ENCODE results near the gene PEX7. TPM values are rescaled to one million over a fixed set of nuclear protein-coding genes. Genes with fewer than 3 reads are reported as not detected.

Gene PEX7
- total RNA-seq, 1 experiment from 2014 or later: 8.1 TPM

- Histone ChIP-seq H3K36me3 (ENCODE audit: control insufficient read depth in 1 of 2, insufficient read depth in 2 of 2, low read length in 2 of 2) (no peaks in the 10 kb centered on the region), H3K4me3 (replicated peaks in 1 of 2; ENCODE audit: low read depth in 1 of 2, low read length in 2 of 2) (no peak overlapping the region), H3K4me2 (ENCODE audit: low read length) (no peak overlapping the region), H4K20me1 (ENCODE audit: insufficient read depth) (no peaks in the 10 kb centered on the region), H3K27me3 (ENCODE audit: insufficient read depth, low read length) (no peaks in the 10 kb centered on the region), H3K9ac (ENCODE audit: low read length) (no peak overlapping the region), H3K9me2 (ENCODE audit: insufficient read depth) (no peaks in the 10 kb centered on the region), H3K9me3 (ENCODE audit: control insufficient read depth in 1 of 2, insufficient read depth in 1 of 2, low read depth in 1 of 2, low read length in 2 of 2) (no peaks in the 10 kb centered on the region), H3K27ac (ENCODE audit: low read depth, low read length) (no peak overlapping the region), H2AFZ (ENCODE audit: low read depth, low read length, poor library complexity, severe bottlenecking) (no peak overlapping the region), H3K4me1 (ENCODE audit: control insufficient read depth in 1 of 2, insufficient read depth in 2 of 2, low read length in 2 of 2) (no peaks in the 10 kb centered on the region), H3K79me2 (ENCODE audit: insufficient read depth, low read length) (no peaks in the 10 kb centered on the region)
- ATAC-seq (no peak), DNase-seq (ENCODE audit: low read depth, low spot score) (no peak)
- ChIA-PET RAD21 (ENCODE audit: low non-redundant PET in 1 of 2, low total read pairs in 2 of 2, uncharacterized antibody in 2 of 2, unreplicated experiment in 2 of 2) (no interaction called here), CTCF (no interaction called here), POLR2A (no interaction called here)
- no peak for TF ChIP-seq RAD21 (IDR thresholded peaks at IDR 0.05; ENCODE audit: low read depth)
- TF ChIP-seq SIN3A (IDR thresholded peaks at IDR 0.05; ENCODE audit: low read depth): no peak
- no peak for TF ChIP-seq CEBPB (IDR thresholded peaks at IDR 0.05; ENCODE audit: low read depth)
- no peak for TF ChIP-seq POLR2AphosphoS5 (IDR thresholded peaks at IDR 0.05; ENCODE audit: low read depth, low read length)
- no peak for TF ChIP-seq TCF7L2 (IDR thresholded peaks at IDR 0.05; ENCODE audit: borderline replicate concordance, extremely low read depth, insufficient read depth, insufficient read length)
- no peak for TF ChIP-seq POLR2A (IDR thresholded peaks at IDR 0.05; ENCODE audit: borderline replicate concordance, extremely low read depth, insufficient read depth, insufficient read length)
- no peak for TF ChIP-seq ZFX (IDR thresholded peaks at IDR 0.05)
- TF ChIP-seq SRF (IDR thresholded peaks at IDR 0.05; ENCODE audit: low read depth): no peak
- TF ChIP-seq, protein P1, sequence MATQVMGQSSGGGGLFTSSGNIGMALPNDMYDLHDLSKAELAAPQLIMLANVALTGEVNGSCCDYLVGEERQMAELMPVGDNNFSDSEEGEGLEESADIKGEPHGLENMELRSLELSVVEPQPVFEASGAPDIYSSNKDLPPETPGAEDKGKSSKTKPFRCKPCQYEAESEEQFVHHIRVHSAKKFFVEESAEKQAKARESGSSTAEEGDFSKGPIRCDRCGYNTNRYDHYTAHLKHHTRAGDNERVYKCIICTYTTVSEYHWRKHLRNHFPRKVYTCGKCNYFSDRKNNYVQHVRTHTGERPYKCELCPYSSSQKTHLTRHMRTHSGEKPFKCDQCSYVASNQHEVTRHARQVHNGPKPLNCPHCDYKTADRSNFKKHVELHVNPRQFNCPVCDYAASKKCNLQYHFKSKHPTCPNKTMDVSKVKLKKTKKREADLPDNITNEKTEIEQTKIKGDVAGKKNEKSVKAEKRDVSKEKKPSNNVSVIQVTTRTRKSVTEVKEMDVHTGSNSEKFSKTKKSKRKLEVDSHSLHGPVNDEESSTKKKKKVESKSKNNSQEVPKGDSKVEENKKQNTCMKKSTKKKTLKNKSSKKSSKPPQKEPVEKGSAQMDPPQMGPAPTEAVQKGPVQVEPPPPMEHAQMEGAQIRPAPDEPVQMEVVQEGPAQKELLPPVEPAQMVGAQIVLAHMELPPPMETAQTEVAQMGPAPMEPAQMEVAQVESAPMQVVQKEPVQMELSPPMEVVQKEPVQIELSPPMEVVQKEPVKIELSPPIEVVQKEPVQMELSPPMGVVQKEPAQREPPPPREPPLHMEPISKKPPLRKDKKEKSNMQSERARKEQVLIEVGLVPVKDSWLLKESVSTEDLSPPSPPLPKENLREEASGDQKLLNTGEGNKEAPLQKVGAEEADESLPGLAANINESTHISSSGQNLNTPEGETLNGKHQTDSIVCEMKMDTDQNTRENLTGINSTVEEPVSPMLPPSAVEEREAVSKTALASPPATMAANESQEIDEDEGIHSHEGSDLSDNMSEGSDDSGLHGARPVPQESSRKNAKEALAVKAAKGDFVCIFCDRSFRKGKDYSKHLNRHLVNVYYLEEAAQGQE (IDR thresholded peaks at IDR 0.05; ENCODE audit: low read depth): no peak
- TF ChIP-seq EZH2phosphoT487 (IDR thresholded peaks at IDR 0.05; ENCODE audit: borderline replicate concordance): no peak
- BruUV-seq (replicated peaks): no TSS peak
- intact Hi-C loops (cut with micrococcal nuclease): no loop called here
Measured at GRCh38 chr6:136945711-136946121, 123.3 kb downstream of the PEX7 start.

All from HCT116 (cell line).